KMS-11 (cell line): ENCODE data around the gene UMAD1.

ENCODE experiments used
- H2AFZ ChIP-seq: fragments of 200-600 bp; sonication (generic); 2 replicates; pipeline ENCODE4 v1.6.1; 2016; ENCODE audit warnings: antibody characterized with exemption, mixed run types, low read depth
- H3K27ac ChIP-seq: fragments of 200-600 bp; sonication (generic); 2 replicates; pipeline ENCODE4 v1.6.1; 2016; ENCODE audit warnings: mild to moderate bottlenecking, mixed run types
- H3K27me3 ChIP-seq: fragments of 200-600 bp; sonication (generic); 2 replicates; pipeline ENCODE4 v1.6.1; 2017; ENCODE audit warnings: mild to moderate bottlenecking, low read depth, mixed run types, moderate library complexity; ENCODE audit not compliant: insufficient read depth
- H3K36me3 ChIP-seq: fragments of 200-600 bp; sonication (generic); 2 replicates; pipeline ENCODE4 v1.6.1; 2017; ENCODE audit warnings: mild to moderate bottlenecking, mixed run types; ENCODE audit not compliant: insufficient read depth
- H3K4me1 ChIP-seq: fragments of 200-600 bp; sonication (generic); 2 replicates; pipeline ENCODE4 v1.6.1; 2016; ENCODE audit warnings: mild to moderate bottlenecking, low read depth, mixed run types; ENCODE audit not compliant: poor library complexity, severe bottlenecking
- H3K4me2 ChIP-seq: fragments of 200-600 bp; sonication (generic); 2 replicates; pipeline ENCODE4 v1.7.0; 2016; ENCODE audit warnings: mild to moderate bottlenecking, mixed run types
- H3K4me3 ChIP-seq: fragments of 200-600 bp; sonication (generic); IDR thresholded peaks from 2 replicates; pipeline ENCODE4 v1.6.1; 2017; ENCODE audit warnings: low read depth, low read length, mixed read lengths; ENCODE audit not compliant: insufficient read depth
- H3K79me2 ChIP-seq: fragments of 200-600 bp; sonication (generic); 2 replicates; pipeline ENCODE4 v1.6.1; 2016; ENCODE audit warnings: low read depth, mixed run types; ENCODE audit not compliant: insufficient read depth
- H3K9ac ChIP-seq: fragments of 200-600 bp; sonication (generic); 2 replicates; pipeline ENCODE4 v1.6.1; 2016; ENCODE audit warnings: mild to moderate bottlenecking, mixed run types
- H4K20me1 ChIP-seq: fragments of 200-600 bp; sonication (generic); 2 replicates; pipeline ENCODE4 v1.6.1; 2016; ENCODE audit warnings: mild to moderate bottlenecking, mixed run types; ENCODE audit not compliant: insufficient read depth
- TF ChIP-seq, protein P1 (sequence below): fragments of 200-600 bp; sonication (generic); conservative IDR thresholded peaks from 2 replicates; pipeline ENCODE4 v1.6.1; 2017; ENCODE audit warnings: low read depth, mild to moderate bottlenecking, antibody characterized with exemption, low read length, moderate library complexity, mixed read lengths

UMAD1 gene

DNA sequence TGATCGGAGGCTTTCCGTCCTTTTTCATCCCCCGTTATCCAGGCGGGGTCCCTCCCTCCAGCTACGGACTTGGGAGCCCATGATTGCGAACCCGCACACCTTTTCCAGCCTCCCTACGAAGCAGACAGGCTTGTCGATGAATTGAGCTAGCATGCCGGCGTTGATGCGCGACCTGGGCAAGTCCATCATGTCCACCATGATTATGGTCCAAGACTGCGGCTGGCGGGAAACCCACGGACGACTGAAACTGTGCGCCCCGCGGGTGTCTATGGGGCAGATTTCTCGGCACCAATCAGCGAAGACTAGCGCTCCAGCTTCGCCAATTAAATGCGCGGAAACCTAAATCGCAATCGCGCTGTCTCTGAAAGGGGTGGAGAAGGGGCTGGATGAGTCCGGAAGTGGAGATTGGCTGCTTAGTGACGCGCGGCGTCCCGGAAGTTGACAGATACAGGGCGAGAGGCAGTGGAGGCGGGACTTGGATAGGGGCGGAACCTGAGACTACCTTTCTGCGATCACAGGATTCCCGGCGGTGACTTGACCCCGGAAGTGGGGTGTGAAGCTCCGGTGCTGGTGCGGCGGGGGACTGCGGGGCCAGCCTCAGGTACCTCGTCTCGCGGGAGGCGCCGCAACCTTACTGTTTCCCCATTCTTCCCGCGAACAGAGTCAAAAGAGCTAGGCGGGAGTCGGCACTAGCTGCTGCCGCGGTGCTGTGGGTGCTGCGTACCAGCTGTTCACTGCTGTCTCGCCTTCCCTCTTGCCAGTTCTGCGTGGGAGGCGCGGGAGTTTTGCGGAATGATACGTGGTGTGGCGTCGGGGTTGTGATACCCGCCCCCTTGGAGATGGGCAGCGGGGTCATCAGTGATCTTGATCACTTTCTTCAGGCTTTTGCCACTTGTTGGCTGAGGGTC, at the start of gene UMAD1:
UMAD1 (plus strand) TSS at position 532 of the 908 bp plus-strand sequence. CDS start 32,620 bp downstream, outside the sequence.
- H3K4me1 ChIP-seq = peaks cover 17% of the 10 kb centered on the region
- peak within 1 kb of the TSS; percentile 69 for H3K4me2 ChIP-seq
- H3K27me3 ChIP-seq = no peaks in the 10 kb centered on the region
- H3K27ac ChIP-seq = peak within 1 kb of the TSS; percentile 72
- peaks cover 14% of the 10 kb centered on the region; the same call in 1 of the 2 replicates for H3K79me2 ChIP-seq
- H3K4me3 ChIP-seq = peak within 1 kb of the TSS; percentile 75
- H3K36me3 ChIP-seq = peaks cover 7% of the 10 kb centered on the region; the same call in 1 of the 2 replicates
- TF ChIP-seq, protein P1, sequence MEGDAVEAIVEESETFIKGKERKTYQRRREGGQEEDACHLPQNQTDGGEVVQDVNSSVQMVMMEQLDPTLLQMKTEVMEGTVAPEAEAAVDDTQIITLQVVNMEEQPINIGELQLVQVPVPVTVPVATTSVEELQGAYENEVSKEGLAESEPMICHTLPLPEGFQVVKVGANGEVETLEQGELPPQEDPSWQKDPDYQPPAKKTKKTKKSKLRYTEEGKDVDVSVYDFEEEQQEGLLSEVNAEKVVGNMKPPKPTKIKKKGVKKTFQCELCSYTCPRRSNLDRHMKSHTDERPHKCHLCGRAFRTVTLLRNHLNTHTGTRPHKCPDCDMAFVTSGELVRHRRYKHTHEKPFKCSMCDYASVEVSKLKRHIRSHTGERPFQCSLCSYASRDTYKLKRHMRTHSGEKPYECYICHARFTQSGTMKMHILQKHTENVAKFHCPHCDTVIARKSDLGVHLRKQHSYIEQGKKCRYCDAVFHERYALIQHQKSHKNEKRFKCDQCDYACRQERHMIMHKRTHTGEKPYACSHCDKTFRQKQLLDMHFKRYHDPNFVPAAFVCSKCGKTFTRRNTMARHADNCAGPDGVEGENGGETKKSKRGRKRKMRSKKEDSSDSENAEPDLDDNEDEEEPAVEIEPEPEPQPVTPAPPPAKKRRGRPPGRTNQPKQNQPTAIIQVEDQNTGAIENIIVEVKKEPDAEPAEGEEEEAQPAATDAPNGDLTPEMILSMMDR = no peak
- H4K20me1 ChIP-seq = no peaks in the 10 kb centered on the region
- H3K9ac ChIP-seq = peak within 1 kb of the TSS; percentile 73
- peak within 1 kb of the TSS; percentile 96 for H2AFZ ChIP-seq

DNA sequence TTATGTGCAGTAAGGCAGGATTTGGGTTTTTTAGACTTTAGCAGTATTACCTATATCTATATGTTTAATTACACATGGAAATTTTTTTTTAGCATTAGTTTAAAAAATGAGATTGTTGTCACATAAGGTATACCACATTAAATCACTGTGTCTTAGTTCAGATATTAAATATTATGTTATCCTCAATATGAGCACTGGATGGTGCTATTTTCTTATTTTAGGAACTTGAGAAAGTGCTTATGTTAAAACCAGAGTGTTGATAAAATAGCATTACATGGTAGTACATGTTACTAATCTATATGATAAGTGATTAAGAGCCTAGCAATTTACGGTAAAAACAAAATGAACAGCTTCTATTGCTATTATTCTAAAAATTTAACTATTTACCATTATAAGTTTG, 45.1 kb upstream of the UMAD1 start:
- Histone ChIP-seq H3K79me2 (no peaks in the 10 kb centered on the region), H3K27me3 (no peaks in the 10 kb centered on the region), H4K20me1 (no peaks in the 10 kb centered on the region), H3K4me2 (no peak overlapping the region), H3K9ac (no peak overlapping the region), H3K4me1 (no peaks in the 10 kb centered on the region), H3K27ac (no peak overlapping the region), H2AFZ (no peak overlapping the region), H3K4me3 (no peak overlapping the region), H3K36me3 (no peaks in the 10 kb centered on the region)
- TF ChIP-seq, protein P1 = peak; percentile 79

DNA sequence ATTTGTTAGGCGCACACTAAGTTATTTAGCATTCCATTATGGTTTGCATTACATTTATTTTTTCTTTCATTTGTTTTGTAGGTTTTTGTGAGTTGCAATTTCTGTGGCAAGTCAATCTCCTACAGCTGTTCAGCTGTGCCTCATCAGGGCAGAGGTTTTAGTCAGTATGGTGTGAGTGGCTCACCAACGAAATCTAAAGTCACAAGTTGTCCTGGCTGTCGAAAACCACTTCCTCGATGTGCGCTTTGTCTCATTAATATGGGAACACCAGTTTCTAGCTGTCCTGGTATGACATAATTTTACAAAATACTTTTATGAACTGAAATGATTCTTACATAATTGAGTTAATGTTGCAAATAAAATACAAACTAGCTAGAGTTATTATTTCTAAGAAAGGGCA, 44.4 kb upstream of the UMAD1 start:
- no peaks in the 10 kb centered on the region for H3K27me3 ChIP-seq
- no peak overlapping the region for H3K4me2 ChIP-seq
- H4K20me1 ChIP-seq = no peaks in the 10 kb centered on the region
- H3K36me3 ChIP-seq = no peaks in the 10 kb centered on the region
- H3K4me3 ChIP-seq = no peak overlapping the region
- no peak overlapping the region for H2AFZ ChIP-seq
- H3K27ac ChIP-seq = no peak overlapping the region
- no peaks in the 10 kb centered on the region for H3K79me2 ChIP-seq
- H3K4me1 ChIP-seq = no peaks in the 10 kb centered on the region
- TF ChIP-seq, protein P1 = no peak
- no peak overlapping the region for H3K9ac ChIP-seq

DNA sequence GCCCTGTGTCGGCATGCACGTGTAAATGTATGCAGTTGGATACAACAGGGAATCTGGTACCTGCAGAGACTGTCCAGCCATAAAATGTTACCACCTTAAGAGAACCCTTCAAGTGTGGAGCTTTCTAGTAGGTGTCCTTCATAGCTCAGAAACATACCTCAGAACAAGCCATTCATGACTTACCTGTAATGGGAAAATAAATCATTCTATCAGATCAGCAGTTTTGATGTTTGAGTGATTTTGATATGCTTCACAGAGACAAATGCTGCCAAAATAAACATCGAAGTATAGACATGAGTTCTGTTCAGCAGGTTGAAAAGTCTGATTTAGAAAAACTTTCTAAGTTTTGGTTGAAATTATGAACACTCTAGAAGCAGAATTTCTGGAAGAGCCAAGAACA, 33.5 kb upstream of the UMAD1 start:
- Histone ChIP-seq H3K4me1 (no peaks in the 10 kb centered on the region), H3K36me3 (no peaks in the 10 kb centered on the region; the same call in 1 of the 2 replicates), H3K79me2 (no peaks in the 10 kb centered on the region), H3K9ac (no peak overlapping the region), H3K4me3 (no peak overlapping the region), H3K4me2 (no peak overlapping the region), H2AFZ (no peak overlapping the region), H3K27ac (no peak overlapping the region), H3K27me3 (no peaks in the 10 kb centered on the region), H4K20me1 (no peaks in the 10 kb centered on the region)
- TF ChIP-seq, protein P1 = no peak
